HG03025 (cell line): Measurements from ENCODE around the gene SLC12A3.

Source experiments
- ATAC-seq: cut with Tn5 transposase; IDR thresholded peaks from one replicate; pipeline ENCODE4 v1.9.1; 2021; ENCODE audit warnings: mild to moderate bottlenecking, moderate library complexity; ENCODE audit not compliant: unreplicated experiment, low FRiP score

SLC12A3 gene

GRCh38 chr16:56936491-56936890, 71.5 kb downstream of the SLC12A3 start:
- no peak for ATAC-seq

DNA sequence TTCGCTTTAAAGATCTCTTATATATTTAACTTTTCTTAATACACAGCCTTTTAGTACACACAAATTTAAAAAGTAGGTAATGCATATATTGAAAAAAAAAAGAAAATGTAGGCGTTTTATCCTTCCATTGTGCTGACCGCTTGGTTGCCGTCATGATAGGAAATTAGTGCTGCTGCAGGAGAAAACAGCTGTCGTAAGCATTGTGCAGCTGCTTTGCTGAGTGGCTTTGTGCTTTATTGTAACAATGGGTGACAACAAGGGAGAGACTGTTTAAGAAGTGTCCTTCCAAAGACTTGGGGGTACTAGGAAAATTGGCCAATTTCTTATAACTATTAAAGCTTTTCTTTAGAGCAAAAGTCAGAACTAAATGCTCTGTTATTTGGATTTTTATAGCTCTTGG, 71.9 kb downstream of the SLC12A3 start:
- no peak for ATAC-seq

DNA sequence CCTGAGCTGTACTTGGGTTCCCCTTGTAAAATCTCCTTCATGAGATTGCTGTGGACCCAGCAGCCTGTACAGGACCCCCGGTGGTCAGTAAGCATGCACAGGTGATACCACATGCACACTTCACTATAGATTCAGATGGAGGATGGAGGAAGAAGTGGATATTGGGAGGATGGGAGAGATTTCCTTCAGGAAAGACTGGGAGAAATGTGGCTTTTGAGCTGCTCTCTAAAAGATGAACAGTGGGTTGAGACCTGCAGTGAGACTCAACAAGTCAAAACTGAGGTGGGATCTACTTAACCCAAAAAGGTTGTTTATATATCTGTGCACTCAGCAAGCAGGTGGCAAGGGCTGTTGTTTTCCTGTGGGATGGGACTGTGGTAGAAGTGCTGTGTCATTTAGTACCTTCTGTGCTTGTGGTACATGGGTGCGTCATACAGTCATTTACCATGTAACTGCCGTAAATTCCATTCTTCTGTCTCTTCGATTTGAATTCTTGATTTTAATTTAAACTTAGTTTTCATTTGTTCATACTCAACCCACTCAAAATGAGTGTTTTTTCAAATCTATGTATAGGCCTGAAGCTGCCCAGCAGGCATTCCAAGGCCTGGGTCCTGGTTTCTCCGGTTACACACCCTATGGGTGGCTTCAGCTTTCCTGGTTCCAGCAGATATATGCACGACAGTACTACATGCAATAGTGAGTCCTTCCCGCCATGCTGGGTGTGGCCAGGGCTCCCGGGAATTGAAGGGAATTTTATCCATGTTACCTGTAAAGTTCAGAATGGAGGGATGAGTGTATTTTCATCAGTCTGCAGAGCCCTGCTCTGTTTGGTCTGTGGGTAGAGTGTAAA, 73.9 kb downstream of the SLC12A3 start:
- no peak for ATAC-seq

DNA sequence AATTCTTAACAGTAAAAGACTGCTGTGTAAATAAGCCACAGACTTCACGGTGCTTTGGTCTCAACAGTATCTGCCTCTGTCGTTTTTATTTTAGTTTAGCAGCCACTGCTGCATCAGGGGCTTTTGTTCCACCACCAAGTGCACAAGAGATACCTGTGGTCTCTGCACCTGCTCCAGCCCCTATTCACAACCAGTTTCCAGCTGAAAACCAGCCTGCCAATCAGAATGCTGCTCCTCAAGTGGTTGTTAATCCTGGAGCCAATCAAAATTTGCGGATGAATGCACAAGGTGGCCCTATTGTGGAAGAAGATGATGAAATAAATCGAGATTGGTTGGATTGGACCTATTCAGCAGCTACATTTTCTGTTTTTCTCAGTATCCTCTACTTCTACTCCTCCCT, 74.8 kb downstream of the SLC12A3 start:
- ATAC-seq, result no peak

DNA sequence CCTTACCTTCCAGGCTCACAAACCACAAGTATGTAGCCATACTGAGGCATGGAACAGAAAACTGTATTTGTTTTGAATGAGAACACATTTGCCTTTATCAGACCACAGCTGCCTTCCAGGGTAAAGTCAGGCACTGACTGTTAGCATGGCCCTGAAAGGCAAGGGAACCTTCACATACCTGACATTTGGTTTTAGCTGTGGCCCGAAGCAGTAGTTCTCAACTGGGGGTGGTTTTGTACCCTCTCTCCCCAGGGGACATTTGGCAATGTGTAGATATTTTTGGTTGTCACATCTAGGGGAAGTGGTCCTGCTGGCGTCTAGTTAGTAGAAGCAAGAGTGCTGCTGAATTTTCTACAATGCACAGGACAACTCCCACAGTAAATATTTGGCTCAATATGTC, 76.1 kb downstream of the SLC12A3 start:
- ATAC-seq, result no peak

- no peak for ATAC-seq
Measured at GRCh38 chr16:56941856-56942331, 76.9 kb downstream of the SLC12A3 start.

- ATAC-seq, result no peak
Measured at GRCh38 chr16:56943761-56944375, 78.9 kb downstream of the SLC12A3 start.

DNA sequence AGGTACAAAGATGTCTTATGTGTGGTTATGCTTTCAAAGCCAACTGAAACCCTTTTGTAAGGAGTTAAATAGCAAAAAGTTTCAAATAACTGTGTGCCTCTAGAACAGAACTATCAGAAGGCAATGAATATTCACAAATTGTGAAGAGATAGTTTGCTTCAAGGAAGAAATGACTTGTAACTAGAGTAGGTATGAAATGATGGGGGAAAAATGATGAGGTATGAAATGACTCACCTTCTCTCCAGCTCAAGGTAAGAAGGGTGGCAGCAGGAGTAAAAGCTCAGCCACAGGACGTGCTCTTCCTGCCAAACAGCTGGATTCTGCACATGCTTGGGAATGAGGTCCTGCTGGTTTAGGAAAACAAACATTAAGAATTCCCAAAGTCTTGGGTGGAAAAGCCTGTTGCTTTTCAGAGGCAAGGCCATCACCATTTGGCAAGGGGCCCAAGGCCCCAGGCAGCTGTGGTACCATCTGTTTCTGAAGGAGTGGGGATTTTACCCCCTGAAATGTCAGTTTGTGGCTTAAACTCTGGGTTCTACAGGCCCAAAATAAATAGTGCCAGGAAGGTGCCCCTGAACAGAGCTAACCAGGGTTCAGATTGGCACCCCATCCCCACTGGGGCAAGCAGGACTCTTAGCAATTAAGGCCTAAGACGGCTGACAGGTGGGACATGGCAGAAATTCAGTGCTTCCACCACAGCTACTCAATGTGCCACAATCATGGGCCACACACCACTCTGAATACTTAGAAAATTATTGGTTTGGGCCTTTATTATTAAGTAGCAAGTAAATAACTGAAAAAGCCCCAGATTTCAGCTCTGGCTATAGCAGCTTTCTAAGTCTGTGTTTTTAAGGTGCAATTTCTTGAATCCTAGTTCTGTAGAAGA, 80.2 kb downstream of the SLC12A3 start:
- ATAC-seq, result no peak

DNA sequence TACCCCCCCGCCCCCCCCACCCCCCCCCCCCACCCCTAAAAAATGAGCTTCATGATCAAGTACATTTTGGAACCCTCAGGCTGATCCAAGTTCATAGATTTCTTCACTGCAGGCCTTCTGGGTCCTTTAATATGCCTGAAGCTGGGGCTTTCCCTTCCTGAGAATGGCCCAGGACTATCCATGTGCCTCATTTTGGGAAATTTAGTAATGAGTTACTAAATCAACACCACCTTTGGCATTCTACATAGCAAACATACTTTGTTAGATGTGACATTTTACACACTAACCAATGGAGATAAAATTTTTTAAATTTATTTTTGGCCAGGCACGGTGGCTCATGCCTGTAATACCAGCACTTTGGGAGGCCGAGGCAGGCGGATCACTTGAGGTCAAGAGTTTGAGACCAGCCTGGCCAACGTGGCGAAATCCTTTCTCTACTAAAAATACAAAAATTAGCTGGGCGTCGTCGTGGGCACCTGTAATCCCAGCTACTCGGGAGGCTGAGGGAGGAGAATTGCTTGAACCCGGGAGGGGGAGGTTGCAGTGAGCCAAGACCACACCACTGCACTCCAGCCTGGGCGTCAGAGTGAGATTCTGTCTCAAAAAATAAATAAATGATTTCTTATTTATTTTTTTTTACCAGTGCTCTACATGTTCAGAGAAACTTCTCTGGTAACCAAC, 81.0 kb downstream of the SLC12A3 start:
- no peak for ATAC-seq

DNA sequence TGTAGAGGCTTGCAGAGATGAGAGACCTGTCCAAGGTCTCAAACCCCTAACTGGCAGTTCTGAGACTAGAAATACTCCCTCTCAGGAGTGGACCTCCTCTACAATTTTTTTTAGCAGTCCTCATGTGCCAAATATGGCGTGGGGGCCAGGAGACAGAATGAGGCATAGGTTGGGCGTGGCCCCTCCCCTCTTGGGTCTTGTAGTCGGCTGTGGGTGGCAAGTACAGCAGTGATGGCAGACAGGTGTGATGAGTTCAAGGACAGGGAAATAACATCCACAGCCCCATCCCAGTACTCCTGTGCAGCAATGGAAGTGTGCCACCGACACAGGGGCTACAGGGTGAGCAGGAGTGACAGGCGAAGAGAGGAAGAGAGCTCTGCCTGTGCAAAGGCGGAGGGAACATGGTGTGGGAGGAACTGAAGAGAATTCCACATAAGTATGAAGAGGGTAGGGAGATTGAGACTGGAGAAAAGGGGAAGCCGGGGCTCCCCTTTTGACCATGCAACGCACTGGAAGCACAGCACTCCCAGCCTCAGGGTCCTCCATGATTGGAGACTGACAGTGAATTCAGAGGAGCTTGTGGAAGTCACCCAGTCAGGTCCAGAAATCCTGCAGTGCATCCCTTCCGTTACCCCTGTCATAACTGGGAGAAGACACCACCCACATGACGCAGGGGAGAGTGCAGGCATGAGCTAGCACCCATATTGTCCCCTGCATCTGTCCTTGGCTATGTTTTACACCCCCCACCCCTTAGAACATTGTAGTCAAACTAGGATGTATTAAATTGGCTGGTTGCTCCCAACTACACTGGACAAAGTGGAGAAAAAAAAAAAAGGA, 82.0 kb downstream of the SLC12A3 start:
- ATAC-seq, result no peak

GRCh38 chr16:56947604-56947995, 82.6 kb downstream of the SLC12A3 start:
- no peak for ATAC-seq

GRCh38 chr16:56948234-56948633, 83.2 kb downstream of the SLC12A3 start:
- no peak for ATAC-seq

GRCh38 chr16:56950051-56950450, 85.0 kb downstream of the SLC12A3 start:
- ATAC-seq, result no peak

DNA sequence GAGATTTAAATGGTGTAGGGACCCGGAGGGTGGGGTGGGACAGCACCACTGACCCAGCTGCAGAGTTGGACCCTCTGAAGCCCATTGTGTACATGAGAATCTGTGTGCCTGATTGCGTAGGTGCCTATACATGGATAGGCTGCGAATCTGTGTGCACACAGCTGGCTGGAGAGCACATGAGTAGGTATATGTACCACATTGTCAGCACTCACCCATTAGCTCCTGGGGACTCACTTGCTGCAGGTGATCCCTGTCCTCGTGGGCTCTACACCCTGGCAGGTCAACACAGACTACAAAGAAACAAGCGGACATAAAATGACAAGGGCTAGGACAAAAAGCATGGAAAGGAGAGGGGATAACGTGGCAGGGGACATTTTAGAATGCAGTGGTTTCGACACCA, 85.4 kb downstream of the SLC12A3 start:
- ATAC-seq, result no peak

- peak; percentile 50 for ATAC-seq
Measured at GRCh38 chr16:56950881-56951771, 86.1 kb downstream of the SLC12A3 start.

GRCh38 chr16:56953006-56953405, 88.0 kb downstream of the SLC12A3 start:
- no peak for ATAC-seq

- ATAC-seq, result no peak
Measured at GRCh38 chr16:56956076-56956475, 91.1 kb downstream of the SLC12A3 start.

DNA sequence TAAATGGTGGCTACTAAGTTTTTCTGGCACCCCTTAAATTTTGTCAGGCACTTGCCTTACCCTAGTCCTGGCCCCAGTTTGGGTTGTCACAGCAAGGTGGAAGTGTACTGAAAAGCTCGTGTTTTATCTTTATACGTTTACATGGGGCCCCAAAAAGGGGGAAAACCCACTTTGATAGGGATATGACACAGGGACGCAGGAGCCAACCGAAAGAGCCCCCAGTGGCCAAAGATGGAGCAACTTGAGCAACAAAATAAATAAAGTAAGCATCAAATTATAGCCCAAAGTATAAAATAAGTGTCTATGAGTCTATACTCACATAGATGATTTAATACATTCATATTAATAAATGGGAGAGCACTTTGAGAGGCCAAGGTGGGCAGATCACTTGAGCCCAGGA, 91.7 kb downstream of the SLC12A3 start:
- ATAC-seq, result no peak
